RWPE2 (cell line): ENCODE results near the gene CUL1.
"Not testable (repeated sequence)": the region's sequence is repeated elsewhere in the genome, so short reads cannot be mapped to it uniquely, and the experiment has no call there.

Experiments used
- ATAC-seq: fragments of 200-7000 bp; cut with Tn5 transposase; 3 replicates; pipeline ENCODE4 v1.9.1; 2021; ENCODE audit warnings: low read depth
- DNase-seq: peaks from one replicate; pipeline ENCODE4 v3.0.0-alpha.2; 2020; ENCODE audit warnings: low spot score
- H3K27ac ChIP-seq: fragments of 450-650 bp; 2 replicates; pipeline ENCODE4 v1.5.1; 2017; ENCODE audit warnings: mild to moderate bottlenecking; ENCODE audit not compliant: poor library complexity, severe bottlenecking
- H3K27me3 ChIP-seq: fragments of 250-450 bp; sonication (Bioruptor Pico); 2 replicates; pipeline ENCODE4 v1.5.1; 2021; ENCODE audit warnings: mild to moderate bottlenecking, moderate library complexity; ENCODE audit not compliant: insufficient read depth, poor library complexity, severe bottlenecking
- H3K36me3 ChIP-seq: fragments of 250-450 bp; sonication (Bioruptor Pico); 2 replicates; pipeline ENCODE4 v1.5.1; 2020; ENCODE audit warnings: low read depth, mild to moderate bottlenecking, moderate library complexity
- H3K4me1 ChIP-seq: fragments of 250-450 bp; sonication (Bioruptor Pico); 2 replicates; pipeline ENCODE4 v1.5.1; 2021; ENCODE audit warnings: mild to moderate bottlenecking, moderate library complexity; ENCODE audit not compliant: insufficient read depth, poor library complexity, severe bottlenecking
- H3K4me3 ChIP-seq: fragments of 250-450 bp; sonication (Bioruptor Pico); 2 replicates; pipeline ENCODE4 v1.5.1; 2021; ENCODE audit warnings: mild to moderate bottlenecking, moderate library complexity; ENCODE audit not compliant: severe bottlenecking
- H3K9me3 ChIP-seq: fragments of 250-450 bp; sonication (Bioruptor Pico); 2 replicates; pipeline ENCODE4 v1.5.1; 2021; ENCODE audit warnings: mild to moderate bottlenecking, moderate library complexity; ENCODE audit not compliant: severe bottlenecking
- TF ChIP-seq, protein P1 (sequence below): fragments of 450-650 bp; IDR thresholded peaks from one replicate; pipeline ENCODE4 v1.5.1; 2017; ENCODE audit warnings: mild to moderate bottlenecking, moderate library complexity; ENCODE audit not compliant: poor library complexity, severe bottlenecking

Gene CUL1

GRCh38 chr7:148706368-148706767 lies 7.7 kb downstream of the CUL1 start:
- Histone ChIP-seq H3K9me3 (no peaks in the 10 kb centered on the region), H3K27me3 (no peaks in the 10 kb centered on the region), H3K36me3 (no peaks in the 10 kb centered on the region), H3K4me1 (peaks cover 12% of the 10 kb centered on the region), H3K4me3 (no peak overlapping the region), H3K27ac (no peak overlapping the region)
- DNase-seq (no peak), ATAC-seq (no peak)
- TF ChIP-seq, protein P1, sequence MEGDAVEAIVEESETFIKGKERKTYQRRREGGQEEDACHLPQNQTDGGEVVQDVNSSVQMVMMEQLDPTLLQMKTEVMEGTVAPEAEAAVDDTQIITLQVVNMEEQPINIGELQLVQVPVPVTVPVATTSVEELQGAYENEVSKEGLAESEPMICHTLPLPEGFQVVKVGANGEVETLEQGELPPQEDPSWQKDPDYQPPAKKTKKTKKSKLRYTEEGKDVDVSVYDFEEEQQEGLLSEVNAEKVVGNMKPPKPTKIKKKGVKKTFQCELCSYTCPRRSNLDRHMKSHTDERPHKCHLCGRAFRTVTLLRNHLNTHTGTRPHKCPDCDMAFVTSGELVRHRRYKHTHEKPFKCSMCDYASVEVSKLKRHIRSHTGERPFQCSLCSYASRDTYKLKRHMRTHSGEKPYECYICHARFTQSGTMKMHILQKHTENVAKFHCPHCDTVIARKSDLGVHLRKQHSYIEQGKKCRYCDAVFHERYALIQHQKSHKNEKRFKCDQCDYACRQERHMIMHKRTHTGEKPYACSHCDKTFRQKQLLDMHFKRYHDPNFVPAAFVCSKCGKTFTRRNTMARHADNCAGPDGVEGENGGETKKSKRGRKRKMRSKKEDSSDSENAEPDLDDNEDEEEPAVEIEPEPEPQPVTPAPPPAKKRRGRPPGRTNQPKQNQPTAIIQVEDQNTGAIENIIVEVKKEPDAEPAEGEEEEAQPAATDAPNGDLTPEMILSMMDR = no peak

GRCh38 chr7:148708026-148708885 lies 9.6 kb downstream of the CUL1 start:
- ATAC-seq = no peak
- H3K36me3 ChIP-seq = 0 out of 2 replicates have a peak, but pooled peaks cover 4% of the 10 kb centered on the region
- H3K4me1 ChIP-seq = no peaks in the 10 kb centered on the region

GRCh38 chr7:148709014-148709413 lies 10.3 kb downstream of the CUL1 start:
- peaks cover 7% of the 10 kb centered on the region; the same call in 1 of the 2 replicates for H3K36me3 ChIP-seq
- TF ChIP-seq, protein P1 = no peak
- H3K27ac ChIP-seq = no peak overlapping the region
- no peaks in the 10 kb centered on the region for H3K4me1 ChIP-seq
- no peaks in the 10 kb centered on the region for H3K27me3 ChIP-seq
- no peak for ATAC-seq
- H3K4me3 ChIP-seq = no peak overlapping the region
- no peaks in the 10 kb centered on the region for H3K9me3 ChIP-seq
- no peak for DNase-seq

More at GRCh38 chr7:148708026-148708885, 9.6 kb downstream of the CUL1 start:
- H3K27ac ChIP-seq = no peak overlapping the region
- TF ChIP-seq, protein P1 = no peak
- no peaks in the 10 kb centered on the region for H3K27me3 ChIP-seq
- H3K4me3 ChIP-seq = no peak overlapping the region
- DNase-seq = no peak
- H3K9me3 ChIP-seq = no peaks in the 10 kb centered on the region

- not testable (repeated sequence) for H3K4me1 ChIP-seq, H3K27ac ChIP-seq, ATAC-seq, H3K9me3 ChIP-seq, H3K27me3 ChIP-seq, H3K36me3 ChIP-seq, DNase-seq, H3K4me3 ChIP-seq
These were observed 11.7 kb downstream of the CUL1 start for GRCh38 chr7:148710426-148710825.

DNA sequence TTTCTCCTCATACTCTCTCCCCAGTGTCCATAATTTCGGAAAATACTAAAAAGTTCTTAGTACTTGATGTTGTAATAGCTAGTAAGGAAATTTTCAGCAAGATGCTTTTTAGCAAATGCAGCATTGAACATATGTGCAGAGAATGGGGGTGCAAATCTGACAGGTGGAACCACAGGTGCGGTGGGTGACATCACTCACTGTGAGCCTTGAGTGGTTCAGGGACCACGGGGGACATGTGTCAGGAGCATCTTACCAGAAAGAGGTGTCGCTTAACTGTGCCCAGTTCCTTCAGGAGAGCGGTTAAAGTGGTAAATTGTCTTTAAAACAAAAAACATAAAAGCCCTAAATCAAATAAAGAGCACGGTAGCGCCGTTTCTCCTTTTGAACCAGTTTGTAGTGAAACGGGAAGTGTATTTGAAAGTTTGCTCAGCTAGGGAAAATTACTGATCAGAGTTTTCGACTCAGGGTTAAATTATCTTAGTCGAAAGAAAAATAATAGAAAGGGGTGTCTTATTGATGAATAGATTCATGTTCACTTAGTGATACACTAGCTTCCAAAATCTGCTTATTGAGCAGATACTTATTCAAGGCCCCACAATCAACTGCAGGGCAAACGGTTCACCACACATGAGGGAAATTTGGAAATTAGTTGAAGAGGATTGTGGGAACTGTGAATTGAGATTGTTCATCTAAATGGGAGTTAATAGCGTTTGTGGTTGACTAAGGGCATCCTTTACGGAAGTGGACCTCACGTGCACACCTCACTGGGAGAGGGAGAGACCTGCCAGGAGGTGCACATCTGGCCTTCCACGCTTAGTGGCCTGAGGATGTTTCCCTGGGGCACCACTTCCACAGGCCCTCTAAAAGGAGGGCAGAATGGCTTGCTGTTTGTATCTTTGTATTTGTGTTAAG lies 12.7 kb downstream of the CUL1 start:
- Histone ChIP-seq H3K9me3 (no peaks in the 10 kb centered on the region), H3K4me3 (no peak overlapping the region), H3K27me3 (no peaks in the 10 kb centered on the region), H3K27ac (no peak overlapping the region), H3K36me3 (peaks cover 7% of the 10 kb centered on the region; the same call in 1 of the 2 replicates), H3K4me1 (peaks cover under 1% of the 10 kb centered on the region)
- TF ChIP-seq, protein P1 = no peak
- no peak for DNase-seq
- ATAC-seq = no peak
